OCI-LY1 (cell line): ENCODE data around the gene PIWIL4.
"Not testable (repeated sequence)": the region's sequence is repeated elsewhere in the genome, so short reads cannot be mapped to it uniquely, and the experiment has no call there.

Source experiments
- EZH2 ChIP-seq: fragments of 200-600 bp; sonication (generic), shearing (Covaris generic); IDR thresholded peaks from 2 replicates; pipeline ENCODE4 v1.8.0; 2017; ENCODE audit warnings: borderline replicate concordance, mixed run types, mild to moderate bottlenecking, antibody characterized with exemption, low read length, moderate library complexity, mixed read lengths
- TF ChIP-seq, protein P1 (sequence below): fragments of 200-600 bp; sonication (generic), shearing (Covaris generic); IDR thresholded peaks from 2 replicates; pipeline ENCODE4 v1.5.1; 2017; ENCODE audit warnings: mild to moderate bottlenecking, antibody characterized with exemption, low read length, moderate library complexity, mixed read lengths

DNA sequence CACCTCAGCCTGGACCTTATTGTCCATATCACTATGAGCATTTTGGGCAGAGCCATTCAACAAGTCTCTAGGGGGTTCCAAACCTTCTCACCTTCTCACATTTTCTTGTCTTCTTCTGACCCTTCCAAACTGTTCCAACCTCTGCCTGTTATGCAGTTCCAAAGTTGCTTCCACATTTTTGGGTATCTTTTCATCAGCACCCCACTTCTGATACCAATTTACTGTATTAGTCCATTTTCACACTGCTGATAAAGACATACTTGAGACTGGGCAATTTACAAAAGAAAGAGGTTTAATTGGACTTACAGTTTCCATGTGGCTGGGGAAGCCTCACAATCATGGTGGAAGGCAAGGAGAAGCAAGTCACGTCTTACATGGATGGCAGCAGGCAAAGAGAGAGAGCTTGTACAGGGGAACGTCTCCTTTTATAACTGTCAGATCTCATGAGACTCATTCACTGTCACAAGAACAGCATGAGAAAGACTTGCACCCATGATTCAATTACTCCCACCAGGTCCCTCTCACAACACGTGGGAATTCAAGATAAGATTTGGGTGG lies 59.9 kb downstream of the PIWIL4 start:
- TF ChIP-seq EZH2 = not testable (repeated sequence)
- TF ChIP-seq, protein P1, sequence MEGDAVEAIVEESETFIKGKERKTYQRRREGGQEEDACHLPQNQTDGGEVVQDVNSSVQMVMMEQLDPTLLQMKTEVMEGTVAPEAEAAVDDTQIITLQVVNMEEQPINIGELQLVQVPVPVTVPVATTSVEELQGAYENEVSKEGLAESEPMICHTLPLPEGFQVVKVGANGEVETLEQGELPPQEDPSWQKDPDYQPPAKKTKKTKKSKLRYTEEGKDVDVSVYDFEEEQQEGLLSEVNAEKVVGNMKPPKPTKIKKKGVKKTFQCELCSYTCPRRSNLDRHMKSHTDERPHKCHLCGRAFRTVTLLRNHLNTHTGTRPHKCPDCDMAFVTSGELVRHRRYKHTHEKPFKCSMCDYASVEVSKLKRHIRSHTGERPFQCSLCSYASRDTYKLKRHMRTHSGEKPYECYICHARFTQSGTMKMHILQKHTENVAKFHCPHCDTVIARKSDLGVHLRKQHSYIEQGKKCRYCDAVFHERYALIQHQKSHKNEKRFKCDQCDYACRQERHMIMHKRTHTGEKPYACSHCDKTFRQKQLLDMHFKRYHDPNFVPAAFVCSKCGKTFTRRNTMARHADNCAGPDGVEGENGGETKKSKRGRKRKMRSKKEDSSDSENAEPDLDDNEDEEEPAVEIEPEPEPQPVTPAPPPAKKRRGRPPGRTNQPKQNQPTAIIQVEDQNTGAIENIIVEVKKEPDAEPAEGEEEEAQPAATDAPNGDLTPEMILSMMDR = not testable (repeated sequence)
